ENCODE measurements around the gene NAT14. TPM values are rescaled to one million over a fixed set of nuclear protein-coding genes. Genes with fewer than 3 reads are reported as not detected.

The NAT14 gene
- total and polyA plus RNA-seq, 5 donors from 2014 or later = 3.3 to 9.2 (median 4.7) TPM

GRCh38 chr19:55466241-55466614, 18.8 kb upstream of the NAT14 start:
- Mint-ChIP-seq H3K9me3 (no peaks in the 10 kb centered on the region), H3K27ac (no peak overlapping the region), H3K27me3 (no peaks in the 10 kb centered on the region), H3K36me3 (no peaks in the 10 kb centered on the region), H3K4me1 (peaks cover 0 to 15% (median 5%) of the 10 kb centered on the region in 4 donors), H3K4me3 (peak overlapping the region in 2 of 4 donors; percentile 28 to 44)
- H3K4me3 ChIP-seq (ENCODE audit: low read depth, low read length) = no peak overlapping the region
- H3K4me1 ChIP-seq (ENCODE audit: control insufficient read depth, insufficient read depth, low read length, poor library complexity, severe bottlenecking) = peaks cover 16% of the 10 kb centered on the region
- DNase-seq (no peak), ATAC-seq (ENCODE audit: low read depth in 2 of 2) (no peak)
- no peaks in the 10 kb centered on the region for H3K36me3 ChIP-seq (ENCODE audit: control insufficient read depth, insufficient read depth, low read length)
- no peaks in the 10 kb centered on the region for H3K27me3 ChIP-seq (ENCODE audit: control insufficient read depth, insufficient read depth, low read length)
- no peak overlapping the region for H3K27ac ChIP-seq (ENCODE audit: insufficient read depth, low read length, poor library complexity, severe bottlenecking)
- no peaks in the 10 kb centered on the region for H3K9me3 ChIP-seq (ENCODE audit: control insufficient read depth in 2 of 2, low read length in 2 of 2)

- no peak overlapping the region for H3K4me3 ChIP-seq (ENCODE audit: low read depth, low read length)
- no peaks in the 10 kb centered on the region for H3K9me3 Mint-ChIP-seq
- no peak overlapping the region for H3K4me3 Mint-ChIP-seq
- DNase-seq (peak; percentile 53 to 57 (median 57)), ATAC-seq (ENCODE audit: low read depth in 2 of 2) (peak; percentile 70 to 75)
- peaks cover 0 to 7% (median 2%) of the 10 kb centered on the region in 4 donors for H3K4me1 Mint-ChIP-seq
- no peaks in the 10 kb centered on the region for H3K27me3 ChIP-seq (ENCODE audit: control insufficient read depth, insufficient read depth, low read length)
- H3K27ac ChIP-seq (ENCODE audit: insufficient read depth, low read length, poor library complexity, severe bottlenecking) = no peak overlapping the region
- no peaks in the 10 kb centered on the region for H3K27me3 Mint-ChIP-seq
- H3K4me1 ChIP-seq (ENCODE audit: control insufficient read depth, insufficient read depth, low read length, poor library complexity, severe bottlenecking) = peaks cover 8% of the 10 kb centered on the region
- no peaks in the 10 kb centered on the region for H3K36me3 Mint-ChIP-seq
- H3K9me3 ChIP-seq (ENCODE audit: control insufficient read depth in 2 of 2, low read length in 2 of 2) = no peaks in the 10 kb centered on the region
- H3K27ac Mint-ChIP-seq = no peak overlapping the region
- no peaks in the 10 kb centered on the region for H3K36me3 ChIP-seq (ENCODE audit: control insufficient read depth, insufficient read depth, low read length)
Measured at GRCh38 chr19:55467236-55468053, 17.5 kb upstream of the NAT14 start.

GRCh38 chr19:55468054-55468393, 17.0 kb upstream of the NAT14 start:
- peaks cover 6% of the 10 kb centered on the region for H3K4me1 ChIP-seq (ENCODE audit: control insufficient read depth, insufficient read depth, low read length, poor library complexity, severe bottlenecking)
- Mint-ChIP-seq H3K4me3 (no peak overlapping the region), H3K27me3 (no peaks in the 10 kb centered on the region), H3K9me3 (no peaks in the 10 kb centered on the region), H3K36me3 (no peaks in the 10 kb centered on the region), H3K4me1 (peaks cover 0 to 3% (median 1%) of the 10 kb centered on the region in 4 donors), H3K27ac (no peak overlapping the region)
- no peak overlapping the region for H3K4me3 ChIP-seq (ENCODE audit: low read depth, low read length)
- no peak for DNase-seq
- no peak for ATAC-seq (ENCODE audit: low read depth in 2 of 2)
- H3K9me3 ChIP-seq (ENCODE audit: control insufficient read depth in 2 of 2, low read length in 2 of 2) = no peaks in the 10 kb centered on the region
- no peak overlapping the region for H3K27ac ChIP-seq (ENCODE audit: insufficient read depth, low read length, poor library complexity, severe bottlenecking)
- no peaks in the 10 kb centered on the region for H3K36me3 ChIP-seq (ENCODE audit: control insufficient read depth, insufficient read depth, low read length)
- no peaks in the 10 kb centered on the region for H3K27me3 ChIP-seq (ENCODE audit: control insufficient read depth, insufficient read depth, low read length)

GRCh38 chr19:55471266-55471665, 13.7 kb upstream of the NAT14 start:
- Histone ChIP-seq H3K9me3 (ENCODE audit: control insufficient read depth in 2 of 2, low read length in 2 of 2) (no peaks in the 10 kb centered on the region), H3K4me3 (ENCODE audit: low read depth, low read length) (no peak overlapping the region), H3K36me3 (ENCODE audit: control insufficient read depth, insufficient read depth, low read length) (no peaks in the 10 kb centered on the region), H3K4me1 (ENCODE audit: control insufficient read depth, insufficient read depth, low read length, poor library complexity, severe bottlenecking) (peaks cover 13% of the 10 kb centered on the region), H3K27me3 (ENCODE audit: control insufficient read depth, insufficient read depth, low read length) (no peaks in the 10 kb centered on the region), H3K27ac (ENCODE audit: insufficient read depth, low read length, poor library complexity, severe bottlenecking) (no peak overlapping the region)
- peak overlapping the region in 1 of 4 donors; percentile 38 for H3K4me3 Mint-ChIP-seq
- ATAC-seq (ENCODE audit: low read depth in 2 of 2) = no peak
- H3K27ac Mint-ChIP-seq = no peak overlapping the region
- H3K36me3 Mint-ChIP-seq = no peaks in the 10 kb centered on the region
- H3K4me1 Mint-ChIP-seq = peaks cover 0 to 8% (median 1%) of the 10 kb centered on the region in 4 donors
- no peaks in the 10 kb centered on the region for H3K9me3 Mint-ChIP-seq
- DNase-seq = no peak
- H3K27me3 Mint-ChIP-seq = no peaks in the 10 kb centered on the region

- no peak overlapping the region for H3K4me3 Mint-ChIP-seq
- peaks cover 19% of the 10 kb centered on the region for H3K4me1 ChIP-seq (ENCODE audit: control insufficient read depth, insufficient read depth, low read length, poor library complexity, severe bottlenecking)
- H3K27me3 Mint-ChIP-seq = peaks cover 5% of the 10 kb centered on the region
- no peak for DNase-seq
- H3K27me3 ChIP-seq (ENCODE audit: control insufficient read depth, insufficient read depth, low read length) = no peaks in the 10 kb centered on the region
- no peaks in the 10 kb centered on the region for H3K36me3 Mint-ChIP-seq
- no peak overlapping the region for H3K4me3 ChIP-seq (ENCODE audit: low read depth, low read length)
- H3K9me3 ChIP-seq (ENCODE audit: control insufficient read depth in 2 of 2, low read length in 2 of 2) = no peaks in the 10 kb centered on the region
- ATAC-seq (ENCODE audit: low read depth in 2 of 2) = no peak
- no peaks in the 10 kb centered on the region for H3K9me3 Mint-ChIP-seq
- H3K4me1 Mint-ChIP-seq = peaks cover 0 to 17% (median 5%) of the 10 kb centered on the region in 4 donors
- H3K27ac Mint-ChIP-seq = no peak overlapping the region
- no peak overlapping the region for H3K27ac ChIP-seq (ENCODE audit: insufficient read depth, low read length, poor library complexity, severe bottlenecking)
- H3K36me3 ChIP-seq (ENCODE audit: control insufficient read depth, insufficient read depth, low read length) = no peaks in the 10 kb centered on the region
Measured at GRCh38 chr19:55472463-55472862, 12.5 kb upstream of the NAT14 start.

- Histone ChIP-seq H3K36me3 (ENCODE audit: control insufficient read depth, insufficient read depth, low read length) (no peaks in the 10 kb centered on the region), H3K4me3 (ENCODE audit: low read depth, low read length) (no peak overlapping the region), H3K27me3 (ENCODE audit: control insufficient read depth, insufficient read depth, low read length) (no peaks in the 10 kb centered on the region), H3K9me3 (ENCODE audit: control insufficient read depth in 2 of 2, low read length in 2 of 2) (no peaks in the 10 kb centered on the region), H3K4me1 (ENCODE audit: control insufficient read depth, insufficient read depth, low read length, poor library complexity, severe bottlenecking) (peaks cover 19% of the 10 kb centered on the region), H3K27ac (ENCODE audit: insufficient read depth, low read length, poor library complexity, severe bottlenecking) (no peak overlapping the region)
- Mint-ChIP-seq H3K27ac (peak overlapping the region in 1 of 3 donors; percentile 52), H3K4me1 (peaks cover 0 to 23% (median 11%) of the 10 kb centered on the region in 4 donors), H3K9me3 (no peaks in the 10 kb centered on the region), H3K4me3 (peak overlapping the region in 3 of 4 donors; percentile 27 to 50 (median 35)), H3K27me3 (peaks cover 5% of the 10 kb centered on the region), H3K36me3 (no peaks in the 10 kb centered on the region)
- ATAC-seq (ENCODE audit: low read depth in 2 of 2) (no peak), DNase-seq (no peak)
Measured at GRCh38 chr19:55473225-55474012, 11.6 kb upstream of the NAT14 start.

DNA sequence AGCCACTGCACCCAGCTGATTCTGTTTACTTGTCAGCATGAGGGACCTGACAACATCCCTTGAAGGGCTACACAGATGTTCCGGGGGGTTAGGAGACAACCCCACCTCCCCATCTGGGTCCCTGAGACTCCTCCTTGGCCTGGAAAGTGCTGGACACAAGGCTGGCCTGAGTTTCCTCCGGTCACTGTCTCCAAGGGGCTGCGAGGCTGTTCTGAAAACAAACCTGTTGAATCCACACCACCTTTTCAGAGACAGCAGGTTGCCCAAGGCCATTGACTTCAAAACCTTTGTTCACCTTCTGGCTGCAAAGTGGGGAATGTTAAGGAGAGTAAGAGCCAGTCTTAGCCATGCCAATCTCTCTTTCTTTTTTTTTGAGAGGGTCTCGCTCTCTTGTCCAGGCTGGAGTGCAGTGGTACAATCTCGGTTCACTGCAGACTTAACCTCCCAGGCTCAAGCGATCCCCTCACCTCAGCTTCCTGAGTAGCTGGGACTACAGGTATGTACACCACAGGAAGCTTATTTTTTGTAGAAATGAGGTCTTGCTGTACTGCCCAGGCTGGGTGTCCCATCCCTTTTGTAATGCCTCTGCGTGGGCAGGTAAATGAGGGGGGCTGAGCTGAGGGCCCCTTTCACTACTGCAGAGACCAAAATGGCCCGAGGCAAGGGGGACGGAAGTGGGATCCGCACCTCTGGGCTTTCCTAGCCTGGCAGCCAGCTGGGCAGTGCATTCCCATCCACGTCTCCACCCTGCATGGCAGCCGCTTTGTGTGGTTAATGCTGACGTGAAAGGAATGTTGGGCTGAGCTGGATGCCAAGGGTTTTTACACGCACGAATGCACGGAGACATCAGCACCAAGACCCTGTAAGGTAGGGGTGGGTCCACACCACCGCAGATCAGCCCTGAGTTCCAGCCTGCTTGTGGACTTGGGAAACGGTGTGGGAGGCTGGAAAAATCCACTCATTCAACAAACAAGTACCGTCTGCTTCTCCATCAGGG, 10.4 kb upstream of the NAT14 start:
- Mint-ChIP-seq H3K36me3 (peaks cover under 1% of the 10 kb centered on the region), H3K27ac (peak overlapping the region in 2 of 3 donors; percentile 41 to 69), H3K4me1 (peaks cover 0 to 34% (median 18%) of the 10 kb centered on the region in 4 donors), H3K4me3 (peak overlapping the region; percentile 60 to 91 (median 74)), H3K27me3 (peaks cover 5% of the 10 kb centered on the region), H3K9me3 (no peaks in the 10 kb centered on the region)
- no peaks in the 10 kb centered on the region for H3K27me3 ChIP-seq (ENCODE audit: control insufficient read depth, insufficient read depth, low read length)
- H3K27ac ChIP-seq (ENCODE audit: insufficient read depth, low read length, poor library complexity, severe bottlenecking) = no peak overlapping the region
- ATAC-seq (ENCODE audit: low read depth in 2 of 2) = no peak
- no peak for DNase-seq
- H3K36me3 ChIP-seq (ENCODE audit: control insufficient read depth, insufficient read depth, low read length) = no peaks in the 10 kb centered on the region
- H3K9me3 ChIP-seq (ENCODE audit: control insufficient read depth in 2 of 2, low read length in 2 of 2) = no peaks in the 10 kb centered on the region
- peaks cover 19% of the 10 kb centered on the region for H3K4me1 ChIP-seq (ENCODE audit: control insufficient read depth, insufficient read depth, low read length, poor library complexity, severe bottlenecking)
- H3K4me3 ChIP-seq (ENCODE audit: low read depth, low read length) = no peak overlapping the region
